ENCODE data around the gene EBLN1.

DNA sequence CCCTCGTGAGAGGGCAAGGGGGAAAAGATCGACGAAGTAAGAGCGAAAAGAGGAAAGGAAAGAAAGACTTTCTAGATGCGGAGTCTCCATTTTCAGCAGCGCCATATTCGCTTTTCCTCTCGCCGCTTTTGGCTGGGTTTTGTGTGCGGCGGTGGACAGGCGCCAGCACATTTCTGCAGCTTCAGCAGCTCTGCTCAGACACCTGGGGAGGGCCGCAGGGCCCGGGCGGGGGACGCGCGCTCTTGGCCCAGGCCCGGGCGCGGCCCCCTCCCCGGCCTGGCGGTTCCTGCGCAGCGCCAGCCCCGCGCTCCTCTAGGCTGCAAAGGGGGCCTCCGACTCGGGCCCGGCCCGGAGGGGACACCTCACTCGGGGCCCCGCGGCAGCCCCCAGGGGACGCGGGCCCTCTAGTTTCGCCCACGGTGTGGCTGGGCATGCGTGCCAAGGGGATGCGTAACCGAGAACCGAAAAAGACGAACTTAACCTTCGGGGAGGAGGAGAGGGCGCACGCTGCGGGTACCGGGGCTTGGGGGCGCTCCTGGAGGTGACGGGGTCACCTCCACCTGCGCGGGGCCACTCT, 34.5 kb upstream of the EBLN1 start:
- TF ChIP-seq POLR2AphosphoS5 (IDR thresholded peaks at IDR 0.05; ENCODE audit: low read depth, low read length): no peak
- TF ChIP-seq TAF1 (IDR thresholded peaks at IDR 0.05; ENCODE audit: borderline replicate concordance, insufficient read depth, low read length): no peak
- TF ChIP-seq, protein P1, sequence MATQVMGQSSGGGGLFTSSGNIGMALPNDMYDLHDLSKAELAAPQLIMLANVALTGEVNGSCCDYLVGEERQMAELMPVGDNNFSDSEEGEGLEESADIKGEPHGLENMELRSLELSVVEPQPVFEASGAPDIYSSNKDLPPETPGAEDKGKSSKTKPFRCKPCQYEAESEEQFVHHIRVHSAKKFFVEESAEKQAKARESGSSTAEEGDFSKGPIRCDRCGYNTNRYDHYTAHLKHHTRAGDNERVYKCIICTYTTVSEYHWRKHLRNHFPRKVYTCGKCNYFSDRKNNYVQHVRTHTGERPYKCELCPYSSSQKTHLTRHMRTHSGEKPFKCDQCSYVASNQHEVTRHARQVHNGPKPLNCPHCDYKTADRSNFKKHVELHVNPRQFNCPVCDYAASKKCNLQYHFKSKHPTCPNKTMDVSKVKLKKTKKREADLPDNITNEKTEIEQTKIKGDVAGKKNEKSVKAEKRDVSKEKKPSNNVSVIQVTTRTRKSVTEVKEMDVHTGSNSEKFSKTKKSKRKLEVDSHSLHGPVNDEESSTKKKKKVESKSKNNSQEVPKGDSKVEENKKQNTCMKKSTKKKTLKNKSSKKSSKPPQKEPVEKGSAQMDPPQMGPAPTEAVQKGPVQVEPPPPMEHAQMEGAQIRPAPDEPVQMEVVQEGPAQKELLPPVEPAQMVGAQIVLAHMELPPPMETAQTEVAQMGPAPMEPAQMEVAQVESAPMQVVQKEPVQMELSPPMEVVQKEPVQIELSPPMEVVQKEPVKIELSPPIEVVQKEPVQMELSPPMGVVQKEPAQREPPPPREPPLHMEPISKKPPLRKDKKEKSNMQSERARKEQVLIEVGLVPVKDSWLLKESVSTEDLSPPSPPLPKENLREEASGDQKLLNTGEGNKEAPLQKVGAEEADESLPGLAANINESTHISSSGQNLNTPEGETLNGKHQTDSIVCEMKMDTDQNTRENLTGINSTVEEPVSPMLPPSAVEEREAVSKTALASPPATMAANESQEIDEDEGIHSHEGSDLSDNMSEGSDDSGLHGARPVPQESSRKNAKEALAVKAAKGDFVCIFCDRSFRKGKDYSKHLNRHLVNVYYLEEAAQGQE (IDR thresholded peaks at IDR 0.05; ENCODE audit: insufficient read depth in 1 of 2, low read depth in 2 of 2, low read length in 2 of 2): no peak
- TF ChIP-seq FOXP2 (optimal IDR thresholded peaks at IDR 0.05; ENCODE audit: borderline replicate concordance, extremely low read depth, extremely low read length, insufficient read depth): no peak

Data from PFSK-1 (cell line).